Trophoblast cell (in vitro differentiated cells and primary cell): ENCODE results near the gene AACS.
"Not testable (repeated sequence)": the region's sequence is repeated elsewhere in the genome, so short reads cannot be mapped to it uniquely, and the experiment has no call there.

Source experiments
- DNase-seq, 2 donors: peaks; one replicate each; pipeline ENCODE4 v3.0.0-alpha.2; 2016
- H2AFZ ChIP-seq: 2 replicates; pipeline ENCODE4 v1.6.1; 2013; ENCODE audit warnings: low read length, moderate library complexity, mild to moderate bottlenecking; ENCODE audit not compliant: insufficient read depth, poor library complexity
- H2AK5ac ChIP-seq: 2 replicates; pipeline ENCODE4 v1.6.1; 2013; ENCODE audit warnings: mild to moderate bottlenecking, low read length
- H2BK120ac ChIP-seq: 2 replicates; pipeline ENCODE4 v1.6.1; 2013; ENCODE audit warnings: low read length, mild to moderate bottlenecking, moderate library complexity; ENCODE audit not compliant: insufficient read depth, poor library complexity
- H2BK12ac ChIP-seq: 2 replicates; pipeline ENCODE4 v1.6.1; 2013; ENCODE audit warnings: mild to moderate bottlenecking, low read length, moderate library complexity
- H2BK5ac ChIP-seq: 2 replicates; pipeline ENCODE4 v1.6.1; 2013; ENCODE audit warnings: low read length, low read depth, moderate library complexity, mild to moderate bottlenecking; ENCODE audit not compliant: poor library complexity
- H3K14ac ChIP-seq: 2 replicates; pipeline ENCODE4 v1.6.1; 2013; ENCODE audit warnings: mild to moderate bottlenecking, low read length
- H3K18ac ChIP-seq: 2 replicates; pipeline ENCODE4 v1.6.1; 2013; ENCODE audit warnings: mild to moderate bottlenecking, low read length
- H3K23ac ChIP-seq: 2 replicates; pipeline ENCODE4 v1.6.1; 2013; ENCODE audit warnings: low read length
- H3K27ac ChIP-seq: 2 replicates; pipeline ENCODE4 v1.5.1; 2013; ENCODE audit warnings: low read depth, mild to moderate bottlenecking, inconsistent platforms, low read length, moderate library complexity
- H3K27me3 ChIP-seq: 2 replicates; pipeline ENCODE4 v1.6.1; 2013; ENCODE audit warnings: inconsistent platforms, mild to moderate bottlenecking, low read length, moderate library complexity; ENCODE audit not compliant: insufficient read depth
- H3K36me3 ChIP-seq, 2 experiments: 1 replicate in 1 of 2; 2 replicates in 1 of 2; pipeline ENCODE4 v1.6.1; 2013; ENCODE audit warnings: low read length in 2 of 2, mild to moderate bottlenecking in 2 of 2, moderate library complexity in 1 of 2; ENCODE audit not compliant: insufficient read depth in 2 of 2, control insufficient read depth in 1 of 2
- H3K4ac ChIP-seq: 2 replicates; pipeline ENCODE4 v1.6.1; 2013; ENCODE audit warnings: low read depth, mild to moderate bottlenecking, low read length, moderate library complexity
- H3K4me1 ChIP-seq, 2 experiments: 1 replicate in 1 of 2; 2 replicates in 1 of 2; pipeline ENCODE4 v1.6.1; 2013; ENCODE audit warnings: low read length in 2 of 2, mild to moderate bottlenecking in 2 of 2, moderate library complexity in 1 of 2; ENCODE audit not compliant: insufficient read depth in 2 of 2, control insufficient read depth in 1 of 2
- H3K4me2 ChIP-seq: 2 replicates; pipeline ENCODE4 v1.6.1; 2013; ENCODE audit warnings: inconsistent platforms, mild to moderate bottlenecking, low read length, moderate library complexity
- H3K4me3 ChIP-seq: 2 replicates; pipeline ENCODE4 v1.5.1; 2013; ENCODE audit warnings: mild to moderate bottlenecking, low read depth, low read length, inconsistent platforms
- H3K79me1 ChIP-seq: one replicate; pipeline ENCODE4 v1.6.1; 2013; ENCODE audit warnings: low read length
- H3K79me2 ChIP-seq: 2 replicates; pipeline ENCODE4 v1.6.1; 2013; ENCODE audit warnings: low read length, mild to moderate bottlenecking; ENCODE audit not compliant: control insufficient read depth, insufficient read depth, poor library complexity
- H3K9ac ChIP-seq: 2 replicates; pipeline ENCODE4 v1.6.1; 2013; ENCODE audit warnings: mild to moderate bottlenecking, low read length
- H3K9me3 ChIP-seq: 2 replicates; pipeline ENCODE4 v1.6.1; 2013; ENCODE audit warnings: low read depth, mild to moderate bottlenecking, control low read depth, inconsistent platforms, low read length; ENCODE audit not compliant: insufficient read depth
- H4K12ac ChIP-seq: 2 replicates; pipeline ENCODE4 v1.6.1; 2013; ENCODE audit warnings: low read depth, mild to moderate bottlenecking, low read length, moderate library complexity
- H4K8ac ChIP-seq: 2 replicates; pipeline ENCODE4 v1.6.1; 2013; ENCODE audit warnings: low read depth, mild to moderate bottlenecking, low read length, moderate library complexity
- H4K91ac ChIP-seq: one replicate; pipeline ENCODE4 v1.6.1; 2013; ENCODE audit warnings: low read depth, mild to moderate bottlenecking, low read length, moderate library complexity
- WGBS: extraction: QIAGEN DNeasy Blood & Tissue Kit; methylation state at CpG from one replicate; pipeline ENCODE4 v1.1.7; 2013; ENCODE audit warnings: missing lambda C conversion rate; ENCODE audit not compliant: insufficient read length, insufficient coverage; ENCODE audit errors: extremely low coverage; 5-methylcytosine and 5-hydroxymethylcytosine counted together

AACS gene

GRCh38 chr12:125056306-125056705, 8.9 kb upstream of the AACS start:
- H3K27me3 ChIP-seq = no peaks in the 10 kb centered on the region
- no peak overlapping the region for H3K4me2 ChIP-seq
- no peak overlapping the region for H4K12ac ChIP-seq
- no peak overlapping the region for H3K27ac ChIP-seq
- no peaks in the 10 kb centered on the region for H3K36me3 ChIP-seq
- no peaks in the 10 kb centered on the region for H3K4me1 ChIP-seq
- no peak overlapping the region for H3K23ac ChIP-seq
- H2BK120ac ChIP-seq = no peak overlapping the region
- H4K8ac ChIP-seq = no peak overlapping the region
- no peak overlapping the region for H3K9ac ChIP-seq
- no peak overlapping the region for H3K18ac ChIP-seq
- H3K4ac ChIP-seq = no peak overlapping the region
- no peak overlapping the region for H2AFZ ChIP-seq
- no peak overlapping the region for H3K4me3 ChIP-seq
- H3K79me2 ChIP-seq = no peaks in the 10 kb centered on the region
- H3K9me3 ChIP-seq = peaks cover 2% of the 10 kb centered on the region
- no peaks in the 10 kb centered on the region for H3K79me1 ChIP-seq
- no CpG with 5 or more reads among the region's 14 CpGs for WGBS
- peak; percentile 80 to 90 for DNase-seq
- no peak overlapping the region for H4K91ac ChIP-seq
- H2BK5ac ChIP-seq = no peak overlapping the region
- H2AK5ac ChIP-seq = no peak overlapping the region
- H2BK12ac ChIP-seq = no peak overlapping the region
- no peak overlapping the region for H3K14ac ChIP-seq

- no peak overlapping the region for H2BK120ac ChIP-seq
- no peaks in the 10 kb centered on the region for H3K36me3 ChIP-seq
Measured at GRCh38 chr12:125057708-125058107, 7.5 kb upstream of the AACS start.

GRCh38 chr12:125061229-125061628, 4.0 kb upstream of the AACS start:
- Histone ChIP-seq H2BK12ac (no peak overlapping the region), H3K9ac (no peak overlapping the region), H3K4me1 (peaks cover 4 to 6% of the 10 kb centered on the region in 2 experiments), H3K27me3 (no peaks in the 10 kb centered on the region), H3K18ac (no peak overlapping the region), H3K36me3 (no peaks in the 10 kb centered on the region), H3K79me1 (peaks cover 5% of the 10 kb centered on the region), H3K14ac (no peak overlapping the region), H3K4me3 (no peak overlapping the region), H2BK120ac (no peak overlapping the region), H4K91ac (no peak overlapping the region), H4K12ac (no peak overlapping the region), H4K8ac (no peak overlapping the region), H2BK5ac (no peak overlapping the region), H3K9me3 (no peaks in the 10 kb centered on the region), H2AK5ac (no peak overlapping the region), H2AFZ (no peak overlapping the region), H3K23ac (no peak overlapping the region), H3K4me2 (no peak overlapping the region), H3K4ac (no peak overlapping the region), H3K79me2 (peaks cover 4% of the 10 kb centered on the region), H3K27ac (no peak overlapping the region)
- no peak for DNase-seq
- WGBS = no CpG with 5 or more reads among the region's 3 CpGs

More at GRCh38 chr12:125057708-125058107, 7.5 kb upstream of the AACS start:
- Histone ChIP-seq H3K79me2 (no peaks in the 10 kb centered on the region), H4K8ac (no peak overlapping the region), H3K4ac (no peak overlapping the region), H3K14ac (no peak overlapping the region), H2BK12ac (no peak overlapping the region), H3K4me3 (no peak overlapping the region), H4K91ac (no peak overlapping the region), H2BK5ac (no peak overlapping the region), H3K18ac (no peak overlapping the region), H3K79me1 (no peaks in the 10 kb centered on the region), H3K4me2 (no peak overlapping the region), H4K12ac (no peak overlapping the region), H3K4me1 (no peaks in the 10 kb centered on the region), H3K27me3 (no peaks in the 10 kb centered on the region), H3K23ac (no peak overlapping the region), H3K9me3 (peaks cover 2% of the 10 kb centered on the region), H2AK5ac (no peak overlapping the region), H3K27ac (no peak overlapping the region), H2AFZ (no peak overlapping the region), H3K9ac (no peak overlapping the region)
- DNase-seq = peak; percentile 84 to 94
- no CpG with 5 or more reads among the region's 5 CpGs for WGBS

GRCh38 chr12:125063522-125063921, 1.7 kb upstream of the AACS start:
- H3K36me3 ChIP-seq, H2BK120ac ChIP-seq, H2BK12ac ChIP-seq, H3K9me3 ChIP-seq, H3K79me1 ChIP-seq, H3K14ac ChIP-seq, H2AFZ ChIP-seq, H3K4me2 ChIP-seq, H3K4me3 ChIP-seq, H3K79me2 ChIP-seq, H3K18ac ChIP-seq, H3K9ac ChIP-seq, H4K8ac ChIP-seq, H4K91ac ChIP-seq, DNase-seq, H3K27me3 ChIP-seq, H3K27ac ChIP-seq, H2AK5ac ChIP-seq, H4K12ac ChIP-seq, H2BK5ac ChIP-seq, H3K4ac ChIP-seq, H3K23ac ChIP-seq: not testable (repeated sequence)
- no CpG with 5 or more reads among the region's 4 CpGs for WGBS
- peaks cover 4 to 11% of the 10 kb centered on the region in 2 experiments for H3K4me1 ChIP-seq
